Measurements from ENCODE around the gene AHSP.

GRCh38 chr16:31528523-31529107 lies 915 bp downstream of the AHSP start:
- no peak for TF ChIP-seq EZH2 (IDR thresholded peaks at IDR 0.05; ENCODE audit: insufficient read depth, poor library complexity, severe bottlenecking)
- TF ChIP-seq EZH2phosphoT487 (IDR thresholded peaks at IDR 0.05; ENCODE audit: insufficient read depth, low read depth), result no peak

Measured in GM23248 (cell line).